Iris pigment epithelial cell (primary cell): ENCODE results near the gene ALX4.

Experiments used
- DNase-seq: peaks from one replicate; pipeline ENCODE4 v3.0.0-alpha.2; 2011; ENCODE audit warnings: low read depth

The ALX4 gene

DNA sequence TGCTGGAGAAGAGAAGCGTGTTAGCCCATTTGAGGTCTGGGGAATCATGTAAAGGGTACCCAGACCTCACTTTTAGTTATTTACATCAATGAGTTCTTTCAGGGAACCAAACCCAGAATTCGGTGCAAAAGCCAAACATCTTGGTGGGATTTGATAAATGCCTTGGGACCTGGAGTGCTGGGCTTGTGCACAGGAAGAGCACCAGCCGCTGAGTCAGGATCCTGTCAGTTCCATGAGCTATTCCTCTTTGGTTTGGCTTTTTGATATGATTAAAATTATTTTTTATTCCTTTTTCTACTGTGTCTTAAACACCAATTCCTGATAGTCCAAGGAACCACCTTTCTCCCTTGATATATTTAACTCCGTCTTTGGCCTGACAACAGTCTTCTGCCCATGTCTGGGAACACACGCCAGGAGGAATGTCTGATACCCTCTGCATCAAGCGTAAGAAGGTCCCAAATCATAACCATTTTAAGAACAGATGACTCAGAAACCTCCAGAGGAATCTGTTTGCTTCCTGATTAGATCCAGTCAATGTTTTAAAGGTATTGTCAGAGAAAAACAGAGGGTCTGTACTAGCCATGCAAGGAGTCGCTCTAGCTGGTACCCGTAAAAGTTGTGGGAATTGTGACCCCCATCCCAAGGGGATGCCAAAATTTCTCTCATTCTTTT, 65.2 kb downstream of the ALX4 start:
- peak; percentile 59 for DNase-seq

DNA sequence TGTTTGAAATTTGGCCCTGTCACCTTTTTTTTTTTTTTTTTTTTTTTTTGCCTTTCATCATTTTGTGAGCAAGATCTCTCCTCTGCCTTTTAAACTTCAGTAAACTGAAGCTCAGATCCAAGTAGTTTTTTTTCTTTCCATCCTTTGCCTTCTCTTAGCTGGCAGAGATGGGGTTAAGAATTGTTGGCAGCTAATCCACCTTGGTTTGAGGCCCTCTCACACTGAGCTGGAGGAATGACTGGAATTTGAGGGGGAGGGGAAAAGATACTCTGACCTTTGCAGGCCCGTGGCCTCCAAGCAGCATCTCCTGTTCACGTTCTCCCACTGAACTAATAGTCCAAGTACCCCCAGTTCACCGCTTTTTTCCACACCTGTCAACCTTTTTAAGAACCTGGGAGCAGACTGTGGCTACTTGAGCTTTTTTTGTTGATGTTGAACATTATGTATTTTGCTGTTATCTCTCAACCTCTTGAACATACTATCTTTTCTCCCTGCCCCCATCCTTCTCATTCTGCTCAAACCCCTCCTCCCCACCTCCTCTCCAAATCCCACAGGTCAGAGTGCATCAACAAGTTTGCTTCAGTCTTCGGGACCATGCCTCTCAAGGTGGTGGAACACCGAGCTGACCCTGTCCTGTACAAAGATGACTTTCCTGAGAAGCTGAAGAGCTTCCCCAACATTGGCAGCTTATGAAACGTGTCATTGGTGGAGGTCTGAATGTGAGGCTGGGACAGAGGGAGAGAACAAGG, 66.2 kb downstream of the ALX4 start:
- DNase-seq, result peak; percentile 80

DNA sequence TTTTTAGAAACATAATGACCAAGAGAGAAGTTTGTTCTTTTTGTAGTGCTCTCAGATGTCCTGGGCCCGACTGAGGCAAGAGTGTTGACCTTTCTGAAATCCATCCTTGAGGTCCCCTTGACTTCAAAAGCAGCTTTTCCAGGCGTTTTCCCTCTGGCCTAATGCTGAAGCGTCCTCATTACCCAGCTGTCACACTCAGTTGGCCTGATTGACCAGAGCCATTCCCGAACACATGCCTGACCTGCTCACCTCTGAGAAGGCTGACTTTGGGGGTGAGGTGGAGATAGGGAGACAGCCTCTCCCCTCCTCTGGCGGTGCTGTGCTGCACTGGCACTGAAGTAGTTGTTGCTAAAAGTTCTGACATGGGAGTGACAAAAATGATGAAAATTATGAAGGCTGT, 66.9 kb downstream of the ALX4 start:
- DNase-seq, result no peak

DNA sequence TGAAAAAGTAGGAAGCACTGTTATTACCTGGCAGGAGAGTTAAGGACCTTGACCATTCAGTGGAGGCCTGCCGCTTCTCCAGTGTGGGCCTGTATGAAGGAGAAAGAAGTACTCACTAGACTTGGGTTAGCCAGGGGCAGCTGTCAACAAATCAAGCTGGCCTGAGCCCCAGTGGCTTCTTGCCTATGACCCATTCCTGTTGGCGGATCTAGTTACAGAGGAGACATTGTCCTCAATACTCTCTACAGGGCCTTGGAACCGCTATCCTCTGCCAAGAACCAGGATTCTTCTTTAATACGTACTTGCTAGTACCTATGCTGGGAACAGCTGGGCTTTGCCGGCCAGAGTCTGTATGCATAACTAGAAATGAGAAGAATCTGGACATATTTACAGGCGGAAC, 68.1 kb downstream of the ALX4 start:
- no peak for DNase-seq

DNA sequence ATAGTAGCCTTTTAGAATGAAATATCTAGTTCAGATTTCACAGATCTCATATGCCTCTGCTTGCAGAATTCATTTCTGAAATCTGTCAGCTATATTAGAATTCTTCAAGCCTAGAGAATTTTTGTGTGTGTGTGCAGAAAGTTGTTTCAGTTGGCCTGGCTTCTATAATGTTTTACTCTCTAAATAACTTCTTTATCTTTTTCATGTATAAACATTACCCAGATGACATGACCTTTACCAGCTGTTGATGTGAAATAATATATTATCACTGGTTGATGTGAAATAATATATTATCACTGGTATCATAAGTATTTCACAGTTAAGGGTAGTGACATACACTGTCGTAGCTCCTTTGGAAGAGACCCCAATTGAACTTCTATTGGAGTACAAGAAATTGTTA, 72.8 kb downstream of the ALX4 start:
- DNase-seq, result no peak

DNA sequence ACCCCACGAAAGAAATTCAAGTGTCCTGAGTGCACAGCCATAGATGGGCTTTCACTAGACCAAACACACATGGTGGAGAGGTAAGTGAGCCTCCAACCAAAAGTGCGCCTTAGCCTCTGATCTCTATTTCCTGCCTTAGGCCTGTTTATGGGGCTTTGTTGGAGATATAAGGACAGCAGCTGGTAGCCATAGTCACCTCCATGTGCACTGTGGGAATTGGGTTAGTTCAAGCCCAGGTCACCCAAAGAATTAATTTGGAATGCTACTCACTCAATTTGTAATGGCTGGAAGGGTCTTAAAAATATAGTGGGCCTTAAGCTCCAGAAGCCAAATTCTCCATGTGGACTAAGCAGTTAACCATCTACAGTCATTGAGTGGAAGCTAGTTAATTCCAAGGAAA, 73.6 kb downstream of the ALX4 start:
- DNase-seq, result no peak

DNA sequence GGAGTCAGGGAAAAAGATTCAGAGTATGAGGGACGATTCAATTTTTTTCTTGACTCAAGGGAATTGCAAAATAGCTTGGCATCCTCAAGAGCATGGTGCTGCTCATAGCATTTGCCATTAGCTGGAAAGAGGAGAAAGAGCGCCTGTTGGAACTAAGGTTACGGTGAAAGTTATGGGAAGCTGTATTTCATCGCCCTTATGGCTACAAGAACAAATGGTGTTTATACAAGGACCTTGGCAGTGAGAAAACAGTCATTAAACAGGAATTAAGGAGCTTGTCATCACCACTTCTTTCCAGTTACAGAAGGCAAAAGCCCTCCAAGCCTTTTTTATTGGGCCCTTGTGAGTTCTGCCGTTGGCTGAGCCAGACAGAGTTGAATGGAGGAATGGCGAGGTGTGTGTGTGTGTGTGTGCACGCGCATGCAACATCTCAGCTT, 74.2 kb downstream of the ALX4 start:
- no peak for DNase-seq

DNA sequence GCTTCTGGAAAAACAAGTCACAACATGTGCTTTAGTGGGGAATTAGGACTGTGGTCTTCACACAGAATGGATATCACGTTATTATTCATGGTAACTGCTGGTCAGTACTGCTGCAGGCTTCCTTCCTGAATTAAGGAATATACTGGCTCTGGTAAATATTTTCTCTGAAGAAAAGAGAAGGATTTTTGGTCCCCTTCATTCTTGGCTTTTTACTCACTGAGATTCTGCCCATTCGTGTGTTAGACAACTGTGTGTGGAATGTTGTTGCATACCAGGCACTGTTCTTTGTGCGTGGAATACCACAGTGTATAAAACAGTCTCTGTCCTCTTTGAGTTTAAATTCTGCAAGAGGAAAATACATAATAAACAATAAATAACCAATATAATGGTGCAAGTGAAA, 80.3 kb downstream of the ALX4 start:
- DNase-seq, result peak; percentile 58

DNA sequence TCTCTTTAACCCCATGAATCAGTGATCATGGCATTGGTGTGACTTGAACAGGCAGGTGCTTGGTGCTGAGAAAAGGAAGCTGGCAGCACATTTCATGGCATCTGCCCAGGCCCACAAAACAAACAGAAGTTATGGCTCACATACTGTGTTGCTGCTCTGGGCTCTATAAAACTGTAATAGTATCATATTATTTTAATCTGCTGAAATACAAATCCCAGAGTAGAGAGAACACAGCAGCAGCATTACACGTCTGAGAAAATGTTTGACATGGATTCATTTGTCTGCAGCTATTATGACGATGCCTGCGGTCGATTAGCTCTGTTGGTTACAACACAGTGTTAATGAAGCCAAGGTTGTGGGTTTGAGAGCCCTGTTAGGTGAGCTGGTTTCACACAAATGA, 80.8 kb downstream of the ALX4 start:
- no peak for DNase-seq

DNA sequence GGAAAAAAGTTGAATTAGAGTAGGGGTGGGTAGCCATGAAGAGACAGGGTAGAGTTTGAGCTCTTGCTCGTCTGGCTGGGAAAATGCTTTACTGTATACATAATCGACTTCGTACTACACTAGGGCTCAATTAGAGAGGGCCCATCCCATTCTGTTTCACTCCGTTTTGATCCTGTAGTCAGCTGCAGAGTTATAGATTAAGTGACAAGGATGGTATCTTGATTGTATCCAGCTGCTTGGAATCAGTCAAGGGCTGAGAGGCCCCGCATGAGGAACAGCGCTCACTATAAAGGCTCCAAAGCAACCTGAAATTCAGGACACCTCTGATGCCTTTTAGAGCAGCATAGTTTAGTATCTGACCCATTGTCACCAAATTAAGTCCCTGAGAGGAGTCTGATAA, 81.6 kb downstream of the ALX4 start:
- DNase-seq, result no peak

DNA sequence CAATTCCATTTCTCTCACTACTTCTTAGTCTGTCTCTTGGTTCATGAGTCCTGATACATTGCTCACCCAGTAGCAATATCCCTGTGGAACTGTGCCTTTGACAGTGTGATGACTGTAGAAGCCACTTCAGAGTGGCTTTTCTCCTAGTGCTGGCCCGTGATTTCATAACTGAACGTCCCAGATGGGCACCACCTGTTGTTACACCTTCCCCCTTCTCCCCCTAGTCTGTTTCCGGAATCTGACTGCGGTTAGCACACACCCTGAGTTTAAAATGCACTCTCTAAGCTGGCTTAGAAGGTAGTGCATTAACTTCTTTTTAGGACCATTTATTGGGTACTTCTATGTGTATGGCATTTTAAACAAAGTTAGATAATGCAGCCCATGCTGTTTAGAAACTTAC, 83.0 kb downstream of the ALX4 start:
- DNase-seq, result no peak

DNA sequence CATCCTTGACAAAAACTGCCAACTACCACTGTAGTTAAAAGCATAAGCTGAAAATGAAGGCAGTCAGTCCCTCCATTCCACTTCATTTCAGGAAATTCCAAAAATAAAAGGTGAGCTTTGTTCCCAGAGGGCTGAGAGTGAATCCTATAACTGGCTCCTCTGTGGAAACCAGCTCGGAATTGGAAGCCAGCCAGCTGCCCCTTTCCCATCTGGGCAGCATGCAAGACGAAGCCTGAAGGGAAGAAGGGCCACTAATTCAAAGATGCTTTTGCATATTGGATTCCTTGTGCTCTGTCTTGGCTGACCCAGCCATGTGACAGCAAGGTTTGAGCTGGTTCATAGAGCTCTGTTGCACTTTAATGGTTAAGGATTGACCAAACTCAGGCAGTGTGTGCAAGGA, 83.4 kb downstream of the ALX4 start:
- DNase-seq, result no peak

DNA sequence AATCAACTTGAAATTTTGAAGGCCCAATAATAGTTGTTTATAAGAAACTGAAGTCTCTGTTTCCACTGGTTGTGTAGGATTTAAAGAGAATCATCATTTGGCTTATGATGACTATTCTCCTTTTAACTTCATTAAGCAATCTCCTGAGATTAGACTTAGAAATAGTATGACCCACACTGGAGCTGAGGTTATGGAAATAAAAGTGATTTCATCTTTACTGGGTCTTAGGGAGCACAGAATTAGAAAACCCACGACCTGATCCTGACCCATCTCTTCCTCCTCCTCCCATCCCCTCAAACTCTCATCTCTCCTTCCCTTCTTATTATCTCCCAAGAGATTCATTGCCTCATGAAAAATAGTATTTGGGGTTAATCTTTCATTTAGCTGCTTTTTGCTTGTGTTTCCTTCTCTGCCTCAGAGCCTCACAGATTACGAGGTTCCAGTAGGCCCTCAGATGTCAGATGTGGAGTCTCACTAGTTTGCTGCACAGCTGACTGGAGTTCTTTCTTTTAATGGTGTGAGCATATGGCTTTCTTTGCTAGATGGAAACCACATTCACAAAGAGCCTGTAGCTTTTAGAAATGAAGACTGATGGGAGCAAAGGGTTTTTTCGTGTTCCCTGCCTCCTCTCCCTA, 85.0 kb downstream of the ALX4 start:
- DNase-seq, result no peak

DNA sequence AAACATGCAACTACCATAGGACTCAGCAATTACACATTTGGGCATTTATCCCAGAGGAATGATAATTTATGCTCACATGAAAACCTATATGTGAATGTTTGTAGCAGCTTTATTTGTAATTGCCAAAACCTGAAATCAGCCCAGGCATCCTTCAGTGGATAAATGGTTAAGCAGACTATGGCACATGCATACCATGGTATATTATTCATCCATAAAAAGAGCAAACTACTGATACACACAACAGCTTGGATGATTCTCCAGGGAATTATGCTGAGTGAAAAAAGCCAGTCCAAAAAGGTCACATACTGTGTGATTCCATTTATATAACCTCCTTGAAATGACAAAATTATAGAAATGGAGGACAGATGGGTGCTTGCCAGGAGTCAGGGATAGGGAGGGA, 86.7 kb downstream of the ALX4 start:
- no peak for DNase-seq

DNA sequence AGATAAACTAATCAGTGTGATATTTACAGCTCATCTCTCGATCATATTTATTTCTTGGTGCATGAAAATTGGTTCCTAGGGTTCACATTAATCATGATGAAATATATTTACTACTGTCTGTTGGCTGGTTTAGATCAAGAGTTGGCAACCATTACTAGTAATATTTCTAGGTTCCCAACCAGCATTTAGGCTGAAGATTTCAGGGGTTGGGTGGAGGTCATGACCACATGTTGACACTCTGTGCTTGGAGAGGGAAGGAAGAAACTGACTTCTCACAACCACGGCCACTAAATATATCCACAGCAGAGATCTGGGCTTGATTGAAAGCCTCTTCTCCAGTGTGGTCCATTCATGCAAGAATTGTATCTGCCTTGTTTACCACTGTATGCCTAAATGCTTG, 87.9 kb downstream of the ALX4 start:
- no peak for DNase-seq

DNA sequence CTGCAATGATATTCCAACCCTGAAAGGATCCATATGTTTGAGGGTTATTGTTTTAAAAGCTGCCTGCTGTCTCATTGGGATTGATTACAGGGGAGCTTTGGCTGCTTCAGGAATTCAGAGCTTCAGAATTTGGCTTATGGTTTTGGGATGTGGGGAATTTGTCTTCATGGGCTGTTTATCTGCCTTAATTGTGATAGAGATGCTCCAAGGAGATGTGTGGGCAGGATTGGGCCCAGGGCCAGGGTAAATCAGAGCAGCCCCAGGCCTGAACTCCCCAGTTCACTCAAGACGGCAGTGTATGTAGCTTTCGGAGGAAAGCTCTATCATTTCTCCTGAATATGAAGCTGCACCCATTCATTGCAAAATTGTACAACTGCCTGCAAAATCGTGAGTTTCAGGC, 88.5 kb downstream of the ALX4 start:
- DNase-seq, result no peak

DNA sequence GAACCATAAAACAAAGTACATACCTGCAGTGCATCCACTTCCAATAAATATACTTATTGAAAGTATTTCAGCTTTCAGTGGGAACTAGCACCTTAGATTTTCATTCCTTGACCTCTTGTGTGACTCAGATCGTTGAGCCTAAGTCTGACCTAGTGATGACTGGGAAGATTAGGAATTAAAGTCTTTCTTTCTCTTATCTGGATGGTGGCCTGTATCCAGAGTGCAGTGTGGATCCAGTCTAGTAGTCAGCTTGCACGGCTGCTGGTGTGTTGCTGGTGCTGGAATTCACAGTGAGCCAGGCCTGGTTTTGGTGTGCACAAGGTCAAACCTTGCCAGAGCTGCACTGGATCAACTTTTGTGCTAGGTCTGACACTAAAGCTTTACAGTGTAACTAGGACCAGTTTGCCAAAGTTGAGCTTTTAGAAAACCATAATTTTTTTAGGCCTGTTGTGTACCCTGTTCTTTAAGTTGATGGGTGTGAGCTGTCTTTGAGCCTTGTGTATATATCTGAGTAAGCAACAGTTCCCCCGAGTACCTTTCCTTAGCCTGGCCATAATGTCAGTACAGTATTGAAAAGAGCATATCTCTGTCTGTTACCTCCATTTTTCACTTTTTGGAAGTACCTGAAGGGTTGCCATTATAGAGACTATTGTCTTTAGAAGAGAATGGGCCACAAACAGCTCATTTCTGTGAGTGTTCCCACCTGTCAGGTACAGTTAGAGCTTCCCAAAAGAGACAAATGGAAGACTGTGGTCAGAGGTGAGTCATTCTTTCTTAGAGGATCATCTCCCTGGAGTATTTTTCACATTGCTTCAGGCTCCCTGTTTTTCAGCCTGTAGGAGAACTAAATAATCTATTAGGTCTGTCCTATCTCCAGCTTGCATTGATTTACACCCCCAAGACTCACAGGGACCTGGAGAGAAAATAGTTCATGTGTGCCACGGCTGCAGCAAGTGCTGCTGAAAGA, 89.8 kb downstream of the ALX4 start:
- DNase-seq, result no peak

DNA sequence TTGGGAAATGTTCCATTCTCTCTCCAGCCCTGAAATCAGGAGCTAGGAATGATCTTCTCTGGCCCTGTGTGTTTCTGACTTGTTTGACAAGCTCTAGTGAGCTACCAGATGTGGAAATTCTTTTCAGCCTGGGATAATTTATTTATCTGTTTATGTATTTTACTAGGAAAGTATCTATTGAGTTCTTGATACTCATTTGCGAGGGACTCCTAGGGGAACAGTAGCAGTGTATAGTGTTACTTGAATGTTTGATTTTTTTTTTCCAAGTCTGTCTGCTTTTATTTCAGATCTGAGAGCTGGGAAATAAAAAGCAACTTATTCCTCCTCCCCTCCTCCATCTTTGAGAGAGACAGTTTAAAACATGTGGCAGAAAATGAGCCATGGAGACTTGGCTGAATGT, 92.5 kb downstream of the ALX4 start:
- no peak for DNase-seq

DNA sequence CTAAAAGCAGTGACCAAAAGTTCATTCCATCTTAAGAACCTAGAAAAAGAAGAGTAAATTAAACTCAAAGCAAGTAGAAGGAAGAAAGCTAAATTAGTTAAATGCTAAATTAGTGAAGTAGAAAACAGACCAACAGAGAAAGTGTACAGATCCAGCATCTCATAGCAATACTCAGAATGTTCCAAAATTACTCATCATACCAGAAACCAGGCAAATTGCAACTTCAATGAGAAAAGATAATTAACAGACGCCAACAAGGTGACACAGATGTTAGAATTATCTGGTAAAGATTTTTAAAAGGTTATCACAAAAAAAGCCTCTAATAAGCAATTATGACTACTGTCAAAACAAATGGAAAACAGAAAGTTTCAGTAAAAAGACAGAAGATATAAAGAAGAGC, 96.8 kb downstream of the ALX4 start:
- no peak for DNase-seq

DNA sequence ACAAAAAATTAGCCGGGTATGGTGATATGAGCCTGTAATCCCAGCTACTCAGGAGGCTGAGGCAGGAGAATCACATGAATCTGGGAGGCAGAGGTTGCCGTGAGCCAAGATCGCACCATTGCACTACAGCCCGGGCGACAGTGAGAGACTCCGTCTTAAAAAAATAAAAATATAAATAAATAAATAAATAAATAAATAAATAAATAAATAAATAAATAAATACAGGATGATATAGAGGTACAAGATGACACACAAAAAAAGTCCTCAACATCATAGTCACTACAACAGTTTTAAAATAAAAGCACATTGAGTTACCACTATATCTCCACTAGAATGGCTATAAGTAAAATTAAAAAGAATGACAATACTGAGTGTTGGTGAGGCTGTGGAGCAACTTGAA, 97.8 kb downstream of the ALX4 start:
- no peak for DNase-seq
